ENCODE data around the gene BEND7.

The BEND7 gene

DNA sequence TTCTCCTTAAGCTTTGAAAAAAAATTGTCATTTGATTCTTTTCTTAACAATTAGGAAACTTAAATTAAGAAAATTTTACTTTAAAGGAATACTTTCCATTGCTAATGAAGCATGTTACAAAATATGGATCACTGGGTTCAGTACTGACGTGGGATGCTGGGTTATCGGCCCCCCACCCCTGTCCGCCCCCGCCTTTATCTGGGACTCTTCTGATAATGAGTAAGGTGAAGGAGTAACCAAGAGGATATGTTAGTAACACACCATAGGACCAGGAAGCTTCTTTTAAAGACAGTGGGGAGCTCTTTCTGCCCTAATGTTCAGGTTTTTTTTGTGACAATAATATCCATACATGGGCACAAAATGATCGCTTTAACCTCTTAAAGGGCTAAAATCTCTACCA is 29.7 kb downstream of the BEND7 start:
- no peak overlapping the region for H3K4me3 ChIP-seq (ENCODE audit: low read depth, low read length)
- H3K79me2 ChIP-seq (ENCODE audit: control insufficient read depth, insufficient read depth, low read length, poor library complexity), result peaks cover 2% of the 10 kb centered on the region
- no peak overlapping the region for H2BK120ac ChIP-seq (ENCODE audit: insufficient read depth, low read length, poor library complexity)
- H4K12ac ChIP-seq (ENCODE audit: low read depth, low read length), result no peak overlapping the region
- H3K4me2 ChIP-seq (ENCODE audit: low read length), result no peak overlapping the region
- no peaks in the 10 kb centered on the region for H3K9me3 ChIP-seq (ENCODE audit: insufficient read depth, low read depth, low read length)
- H2AFZ ChIP-seq (ENCODE audit: insufficient read depth, low read length, poor library complexity), result no peak overlapping the region
- no peak overlapping the region for H3K18ac ChIP-seq (ENCODE audit: low read length)
- no peak overlapping the region for H3K27ac ChIP-seq (ENCODE audit: low read depth, low read length)
- DNase-seq, result no peak
- no peak overlapping the region for H2BK5ac ChIP-seq (ENCODE audit: low read depth, low read length, poor library complexity)
- no peaks in the 10 kb centered on the region for H3K27me3 ChIP-seq (ENCODE audit: insufficient read depth, low read length)
- H3K14ac ChIP-seq (ENCODE audit: low read length), result no peak overlapping the region
- no peak overlapping the region for H3K4ac ChIP-seq (ENCODE audit: low read depth, low read length)
- H3K36me3 ChIP-seq (ENCODE audit: control insufficient read depth in 1 of 2, insufficient read depth in 2 of 2, low read length in 2 of 2), result peaks cover 12 to 16% of the 10 kb centered on the region in 2 experiments
- no peak overlapping the region for H2BK12ac ChIP-seq (ENCODE audit: low read length)
- no peak overlapping the region for H3K23ac ChIP-seq (ENCODE audit: low read length)
- no peak overlapping the region for H4K8ac ChIP-seq (ENCODE audit: low read depth, low read length)
- WGBS (ENCODE audit: extremely low coverage, insufficient coverage, insufficient read length), result no CpG with 5 or more reads among the region's 5 CpGs
- no peak overlapping the region for H2AK5ac ChIP-seq (ENCODE audit: low read length)
- H4K91ac ChIP-seq (ENCODE audit: low read depth, low read length), result no peak overlapping the region
- H3K79me1 ChIP-seq (ENCODE audit: low read length), result no peaks in the 10 kb centered on the region
- H3K4me1 ChIP-seq (ENCODE audit: control insufficient read depth in 1 of 2, insufficient read depth in 2 of 2, low read length in 2 of 2), result peaks cover 6 to 7% of the 10 kb centered on the region in 2 experiments
- H3K9ac ChIP-seq (ENCODE audit: low read length), result no peak overlapping the region

DNA sequence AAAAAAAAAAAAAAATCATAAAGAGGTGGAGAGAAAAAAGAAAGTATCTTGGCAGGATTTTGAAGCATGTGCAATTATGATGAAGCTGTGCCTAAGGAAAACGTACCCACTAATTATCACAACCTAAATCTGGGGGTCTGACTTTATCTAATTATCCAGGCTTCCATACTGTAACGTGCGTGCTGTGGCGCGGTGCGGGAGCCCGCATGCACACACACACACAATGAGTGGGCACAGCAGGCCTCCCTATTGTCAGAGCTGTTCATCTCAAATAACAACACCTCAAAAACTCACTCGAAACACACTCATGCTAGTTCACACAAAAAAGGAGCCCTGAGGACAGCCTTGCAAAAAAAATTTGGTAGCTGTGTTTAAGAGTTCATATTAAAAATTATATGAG is 31.9 kb downstream of the BEND7 start:
- H3K27ac ChIP-seq (ENCODE audit: low read depth, low read length), result no peak overlapping the region
- H3K36me3 ChIP-seq (ENCODE audit: control insufficient read depth in 1 of 2, insufficient read depth in 2 of 2, low read length in 2 of 2), result peaks cover 13 to 14% of the 10 kb centered on the region in 2 experiments
- no peak overlapping the region for H4K91ac ChIP-seq (ENCODE audit: low read depth, low read length)
- H2BK5ac ChIP-seq (ENCODE audit: low read depth, low read length, poor library complexity), result no peak overlapping the region
- H3K9me3 ChIP-seq (ENCODE audit: insufficient read depth, low read depth, low read length), result no peaks in the 10 kb centered on the region
- no peak overlapping the region for H2AK5ac ChIP-seq (ENCODE audit: low read length)
- H2AFZ ChIP-seq (ENCODE audit: insufficient read depth, low read length, poor library complexity), result no peak overlapping the region
- no peak overlapping the region for H4K8ac ChIP-seq (ENCODE audit: low read depth, low read length)
- H3K14ac ChIP-seq (ENCODE audit: low read length), result no peak overlapping the region
- H3K79me2 ChIP-seq (ENCODE audit: control insufficient read depth, insufficient read depth, low read length, poor library complexity), result no peaks in the 10 kb centered on the region
- DNase-seq, result no peak
- no peak overlapping the region for H3K18ac ChIP-seq (ENCODE audit: low read length)
- no peak overlapping the region for H4K12ac ChIP-seq (ENCODE audit: low read depth, low read length)
- no peaks in the 10 kb centered on the region for H3K4me1 ChIP-seq (ENCODE audit: control insufficient read depth in 1 of 2, insufficient read depth in 2 of 2, low read length in 2 of 2)
- no peak overlapping the region for H2BK120ac ChIP-seq (ENCODE audit: insufficient read depth, low read length, poor library complexity)
- H3K4me3 ChIP-seq (ENCODE audit: low read depth, low read length), result no peak overlapping the region
- H3K27me3 ChIP-seq (ENCODE audit: insufficient read depth, low read length), result no peaks in the 10 kb centered on the region
- no peak overlapping the region for H3K9ac ChIP-seq (ENCODE audit: low read length)
- no peak overlapping the region for H2BK12ac ChIP-seq (ENCODE audit: low read length)
- no peak overlapping the region for H3K4me2 ChIP-seq (ENCODE audit: low read length)
- no peaks in the 10 kb centered on the region for H3K79me1 ChIP-seq (ENCODE audit: low read length)
- H3K4ac ChIP-seq (ENCODE audit: low read depth, low read length), result no peak overlapping the region
- no peak overlapping the region for H3K23ac ChIP-seq (ENCODE audit: low read length)
- no CpG with 5 or more reads among the region's 8 CpGs for WGBS (ENCODE audit: extremely low coverage, insufficient coverage, insufficient read length)

DNA sequence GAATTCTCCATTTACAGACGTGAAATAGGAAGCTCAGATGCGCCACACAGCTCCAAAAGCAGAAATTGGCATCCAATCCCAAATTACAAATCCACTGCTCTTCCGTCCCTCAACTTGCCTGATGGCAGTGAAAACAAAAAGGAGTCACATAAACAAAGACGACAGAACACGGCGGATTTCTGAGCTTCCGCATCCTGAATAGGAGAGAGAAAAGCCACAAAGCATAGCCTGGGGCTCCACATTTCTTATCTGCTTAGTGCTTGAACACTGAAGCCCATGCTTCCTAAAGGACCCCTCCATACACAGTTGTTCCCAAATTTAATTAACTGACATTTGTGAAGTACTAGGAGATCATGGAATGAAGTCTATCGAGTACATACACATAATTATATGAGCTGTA is 32.6 kb downstream of the BEND7 start:
- Histone ChIP-seq H3K27me3 (ENCODE audit: insufficient read depth, low read length) (no peaks in the 10 kb centered on the region), H3K4ac (ENCODE audit: low read depth, low read length) (no peak overlapping the region), H4K12ac (ENCODE audit: low read depth, low read length) (no peak overlapping the region), H3K4me2 (ENCODE audit: low read length) (no peak overlapping the region), H3K79me2 (ENCODE audit: control insufficient read depth, insufficient read depth, low read length, poor library complexity) (no peaks in the 10 kb centered on the region), H3K9ac (ENCODE audit: low read length) (no peak overlapping the region), H3K4me3 (ENCODE audit: low read depth, low read length) (no peak overlapping the region), H3K14ac (ENCODE audit: low read length) (no peak overlapping the region), H2AFZ (ENCODE audit: insufficient read depth, low read length, poor library complexity) (no peak overlapping the region), H3K79me1 (ENCODE audit: low read length) (no peaks in the 10 kb centered on the region), H3K27ac (ENCODE audit: low read depth, low read length) (no peak overlapping the region), H3K23ac (ENCODE audit: low read length) (no peak overlapping the region), H4K91ac (ENCODE audit: low read depth, low read length) (no peak overlapping the region), H3K9me3 (ENCODE audit: insufficient read depth, low read depth, low read length) (no peaks in the 10 kb centered on the region), H2BK120ac (ENCODE audit: insufficient read depth, low read length, poor library complexity) (no peak overlapping the region), H2BK12ac (ENCODE audit: low read length) (no peak overlapping the region), H4K8ac (ENCODE audit: low read depth, low read length) (no peak overlapping the region), H3K4me1 (ENCODE audit: control insufficient read depth in 1 of 2, insufficient read depth in 2 of 2, low read length in 2 of 2) (no peaks in the 10 kb centered on the region), H3K36me3 (ENCODE audit: control insufficient read depth in 1 of 2, insufficient read depth in 2 of 2, low read length in 2 of 2) (peaks cover 11 to 13% of the 10 kb centered on the region in 2 experiments), H2BK5ac (ENCODE audit: low read depth, low read length, poor library complexity) (no peak overlapping the region), H2AK5ac (ENCODE audit: low read length) (no peak overlapping the region), H3K18ac (ENCODE audit: low read length) (no peak overlapping the region)
- no peak for DNase-seq
- WGBS (ENCODE audit: extremely low coverage, insufficient coverage, insufficient read length), result no CpG with 5 or more reads among the region's 8 CpGs

DNA sequence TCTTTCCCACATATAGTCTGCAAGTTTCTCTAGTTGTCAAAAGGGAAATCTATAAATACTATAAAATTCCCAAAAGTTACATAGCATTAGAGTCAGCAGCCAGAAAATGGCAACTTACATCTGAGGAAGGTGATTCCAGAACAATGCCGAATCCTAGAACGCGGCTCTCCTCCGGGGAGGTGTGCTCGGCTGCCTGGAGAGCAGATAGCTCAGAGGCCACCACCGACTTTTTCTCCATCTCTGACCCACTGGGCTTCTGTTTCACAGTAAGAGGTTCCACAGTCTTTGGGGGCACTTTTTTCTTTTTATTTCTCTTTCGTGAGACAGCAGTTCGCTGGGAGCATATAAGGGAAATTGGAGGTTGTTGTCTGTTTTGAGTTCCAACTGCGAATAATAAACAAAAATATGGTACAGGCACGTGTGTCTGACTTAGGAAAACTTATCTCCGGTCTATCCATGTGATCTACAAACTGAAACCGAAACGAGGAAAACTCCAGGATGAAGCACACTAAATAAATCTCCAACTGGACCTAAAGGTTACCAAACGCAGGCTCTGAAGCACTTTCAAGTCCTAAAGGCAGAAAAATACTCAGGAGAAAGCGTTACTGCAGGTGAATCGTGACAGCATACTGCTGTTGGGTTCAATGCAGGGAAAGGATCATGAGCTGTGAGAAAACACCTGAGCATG is 36.2 kb downstream of the BEND7 start:
- no peak overlapping the region for H4K12ac ChIP-seq (ENCODE audit: low read depth, low read length)

More for the DNA sequence above, 36.2 kb downstream of the BEND7 start:
- Histone ChIP-seq H3K18ac (ENCODE audit: low read length) (no peak overlapping the region), H3K27me3 (ENCODE audit: insufficient read depth, low read length) (no peaks in the 10 kb centered on the region), H3K9ac (ENCODE audit: low read length) (no peak overlapping the region), H2AFZ (ENCODE audit: insufficient read depth, low read length, poor library complexity) (no peak overlapping the region), H3K4me3 (ENCODE audit: low read depth, low read length) (no peak overlapping the region), H4K8ac (ENCODE audit: low read depth, low read length) (no peak overlapping the region), H3K4ac (ENCODE audit: low read depth, low read length) (no peak overlapping the region), H2BK5ac (ENCODE audit: low read depth, low read length, poor library complexity) (no peak overlapping the region), H4K91ac (ENCODE audit: low read depth, low read length) (no peak overlapping the region), H3K4me2 (ENCODE audit: low read length) (no peak overlapping the region), H3K4me1 (ENCODE audit: control insufficient read depth in 1 of 2, insufficient read depth in 2 of 2, low read length in 2 of 2) (no peaks in the 10 kb centered on the region), H2AK5ac (ENCODE audit: low read length) (no peak overlapping the region), H3K79me2 (ENCODE audit: control insufficient read depth, insufficient read depth, low read length, poor library complexity) (no peaks in the 10 kb centered on the region), H3K9me3 (ENCODE audit: insufficient read depth, low read depth, low read length) (no peaks in the 10 kb centered on the region), H3K36me3 (ENCODE audit: control insufficient read depth in 1 of 2, insufficient read depth in 2 of 2, low read length in 2 of 2) (peaks cover 6 to 12% of the 10 kb centered on the region in 2 experiments), H2BK120ac (ENCODE audit: insufficient read depth, low read length, poor library complexity) (no peak overlapping the region), H3K79me1 (ENCODE audit: low read length) (no peaks in the 10 kb centered on the region), H2BK12ac (ENCODE audit: low read length) (no peak overlapping the region), H3K14ac (ENCODE audit: low read length) (no peak overlapping the region), H3K27ac (ENCODE audit: low read depth, low read length) (no peak overlapping the region), H3K23ac (ENCODE audit: low read length) (no peak overlapping the region)
- no CpG with 5 or more reads among the region's 16 CpGs for WGBS (ENCODE audit: extremely low coverage, insufficient coverage, insufficient read length)
- DNase-seq, result no peak

Data from trophoblast cell (in vitro differentiated cells and primary cell).